IMR-90 (cell line): ENCODE results near the gene FBXO41.

Experiments
- CHD1 ChIP-seq: IDR thresholded peaks from 2 replicates; pipeline ENCODE4 v1.6.1; 2012; ENCODE audit warnings: low read depth, low read length, improper control_type of control experiment
- MAFK ChIP-seq: IDR thresholded peaks from 2 replicates; pipeline ENCODE4 v1.6.1; 2012; ENCODE audit warnings: low read depth, low read length, improper control_type of control experiment
- MAZ ChIP-seq: IDR thresholded peaks from 2 replicates; pipeline ENCODE4 v1.6.1; 2012; ENCODE audit warnings: low read depth, mild to moderate bottlenecking, low read length, improper control_type of control experiment, moderate library complexity, borderline replicate concordance
- NFE2L2 ChIP-seq: fragments of 150-350 bp; IDR thresholded peaks from 2 replicates; pipeline ENCODE4 v1.6.1; 2016; ENCODE audit warnings: low read depth, mild to moderate bottlenecking, low read length
- RCOR1 ChIP-seq: IDR thresholded peaks from 2 replicates; pipeline ENCODE4 v1.6.1; 2012; ENCODE audit warnings: mild to moderate bottlenecking, low read length, improper control_type of control experiment; ENCODE audit not compliant: insufficient replicate concordance
- RFX5 ChIP-seq: IDR thresholded peaks from 2 replicates; pipeline ENCODE4 v1.8.0; 2012; ENCODE audit warnings: low read depth, mild to moderate bottlenecking, low read length, moderate library complexity
- SMC3 ChIP-seq: fragments of 150-350 bp; IDR thresholded peaks from 2 replicates; pipeline ENCODE4 v1.6.1; 2016; ENCODE audit warnings: low read depth, mild to moderate bottlenecking, antibody characterized with exemption, low read length, moderate library complexity
- TF ChIP-seq, protein P1 (sequence below): conservative IDR thresholded peaks from 2 replicates; pipeline ENCODE4 v1.5.1; 2012; ENCODE audit warnings: mild to moderate bottlenecking, low read depth, low read length, improper control_type of control experiment
- TF ChIP-seq, protein P2 (sequence below): fragments of 150-350 bp; IDR thresholded peaks from 2 replicates; pipeline ENCODE4 v1.6.1; 2017; ENCODE audit warnings: mild to moderate bottlenecking, antibody characterized with exemption, low read length, low read depth

DNA sequence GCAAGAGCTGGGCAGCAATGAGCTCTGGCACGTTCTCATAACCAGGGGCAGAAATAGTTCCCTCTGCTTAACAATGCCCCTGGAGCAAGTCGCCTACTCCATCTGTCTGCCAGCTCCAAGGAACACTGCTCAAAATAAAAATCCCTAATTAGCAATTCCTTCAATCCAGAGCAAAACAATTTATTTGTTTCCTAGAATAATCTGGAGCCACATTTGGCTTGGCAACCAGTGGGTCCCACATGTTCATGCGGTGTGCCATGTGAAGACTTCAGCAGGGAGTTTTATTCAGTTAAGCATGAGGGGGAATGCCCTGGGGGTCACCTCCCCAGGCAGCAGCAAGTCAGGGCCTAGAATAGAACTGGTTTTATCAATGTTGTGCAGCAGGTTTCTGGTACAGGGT is 16.6 kb upstream of the FBXO41 start:
- TF ChIP-seq RCOR1 = no peak
- TF ChIP-seq SMC3 = no peak
- TF ChIP-seq, protein P1, sequence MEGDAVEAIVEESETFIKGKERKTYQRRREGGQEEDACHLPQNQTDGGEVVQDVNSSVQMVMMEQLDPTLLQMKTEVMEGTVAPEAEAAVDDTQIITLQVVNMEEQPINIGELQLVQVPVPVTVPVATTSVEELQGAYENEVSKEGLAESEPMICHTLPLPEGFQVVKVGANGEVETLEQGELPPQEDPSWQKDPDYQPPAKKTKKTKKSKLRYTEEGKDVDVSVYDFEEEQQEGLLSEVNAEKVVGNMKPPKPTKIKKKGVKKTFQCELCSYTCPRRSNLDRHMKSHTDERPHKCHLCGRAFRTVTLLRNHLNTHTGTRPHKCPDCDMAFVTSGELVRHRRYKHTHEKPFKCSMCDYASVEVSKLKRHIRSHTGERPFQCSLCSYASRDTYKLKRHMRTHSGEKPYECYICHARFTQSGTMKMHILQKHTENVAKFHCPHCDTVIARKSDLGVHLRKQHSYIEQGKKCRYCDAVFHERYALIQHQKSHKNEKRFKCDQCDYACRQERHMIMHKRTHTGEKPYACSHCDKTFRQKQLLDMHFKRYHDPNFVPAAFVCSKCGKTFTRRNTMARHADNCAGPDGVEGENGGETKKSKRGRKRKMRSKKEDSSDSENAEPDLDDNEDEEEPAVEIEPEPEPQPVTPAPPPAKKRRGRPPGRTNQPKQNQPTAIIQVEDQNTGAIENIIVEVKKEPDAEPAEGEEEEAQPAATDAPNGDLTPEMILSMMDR = no peak
- no peak for TF ChIP-seq CHD1
- no peak for TF ChIP-seq MAFK
- no peak for TF ChIP-seq NFE2L2
- TF ChIP-seq RFX5 = no peak
- TF ChIP-seq MAZ = no peak
- TF ChIP-seq, protein P2, sequence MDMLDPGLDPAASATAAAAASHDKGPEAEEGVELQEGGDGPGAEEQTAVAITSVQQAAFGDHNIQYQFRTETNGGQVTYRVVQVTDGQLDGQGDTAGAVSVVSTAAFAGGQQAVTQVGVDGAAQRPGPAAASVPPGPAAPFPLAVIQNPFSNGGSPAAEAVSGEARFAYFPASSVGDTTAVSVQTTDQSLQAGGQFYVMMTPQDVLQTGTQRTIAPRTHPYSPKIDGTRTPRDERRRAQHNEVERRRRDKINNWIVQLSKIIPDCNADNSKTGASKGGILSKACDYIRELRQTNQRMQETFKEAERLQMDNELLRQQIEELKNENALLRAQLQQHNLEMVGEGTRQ = no peak
